ENCODE data around the gene PKP3.

DNA sequence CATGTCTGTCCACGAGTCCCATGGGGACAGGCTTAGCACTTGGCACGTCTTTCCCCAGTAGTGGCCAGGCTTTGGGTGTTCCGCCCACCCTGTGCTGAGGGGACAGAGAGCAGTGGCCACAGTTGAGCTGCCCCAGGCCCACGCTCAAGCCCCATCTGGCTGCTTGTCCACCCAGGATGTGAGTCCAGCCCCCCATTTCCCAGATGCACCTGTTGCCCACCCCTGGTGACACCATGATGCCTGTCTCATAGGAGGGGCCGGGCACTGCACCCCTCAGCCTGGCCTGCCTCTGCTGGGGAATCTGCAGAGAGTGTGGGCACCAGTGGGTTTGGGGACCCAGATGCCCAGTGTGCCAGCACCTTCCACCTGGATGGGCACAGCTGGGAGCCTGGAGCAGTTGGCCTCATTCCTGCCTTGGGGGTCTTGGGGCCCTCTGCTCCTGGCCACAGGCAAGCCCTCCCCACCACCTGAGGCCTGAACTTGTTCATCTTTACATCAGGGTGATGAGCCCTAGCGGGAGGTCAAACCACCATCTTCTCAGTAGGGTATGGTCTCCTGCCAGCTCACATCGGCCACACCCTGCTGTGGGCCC, 15.1 kb downstream of the PKP3 start:
- TF ChIP-seq POLR2A (IDR thresholded peaks at IDR 0.05; ENCODE audit: low read depth, low read length) (no peak), SPI1 (IDR thresholded peaks at IDR 0.05; ENCODE audit: low read depth, low read length) (no peak), TAF1 (IDR thresholded peaks at IDR 0.05; ENCODE audit: low read depth, low read length) (no peak)
